Glutamatergic neuron (in vitro differentiated cells): ENCODE measurements around the gene NAV2. TPM values are rescaled to one million over a fixed set of nuclear protein-coding genes. Genes with fewer than 3 reads are reported as not detected.

Source experiments
- DNase-seq: peaks from one replicate; pipeline ENCODE4 v3.0.0; 2022
- H3K27ac Mint-ChIP-seq: one replicate; pipeline ENCODE4 v1.8.0; 2020; ENCODE audit warnings: mild to moderate bottlenecking, mixed read lengths, inconsistent platforms; ENCODE audit not compliant: unreplicated experiment
- H3K27me3 Mint-ChIP-seq: one replicate; pipeline ENCODE4 v1.8.0; 2020; ENCODE audit warnings: mild to moderate bottlenecking, moderate library complexity, mixed read lengths, inconsistent platforms; ENCODE audit not compliant: unreplicated experiment
- H3K36me3 Mint-ChIP-seq: one replicate; pipeline ENCODE4 v1.8.0; 2020; ENCODE audit warnings: mild to moderate bottlenecking, mixed read lengths, inconsistent platforms; ENCODE audit not compliant: unreplicated experiment
- H3K4me1 Mint-ChIP-seq: one replicate; pipeline ENCODE4 v1.8.0; 2020; ENCODE audit warnings: mild to moderate bottlenecking, low read depth, mixed read lengths, inconsistent platforms; ENCODE audit not compliant: unreplicated experiment
- H3K4me3 Mint-ChIP-seq: one replicate; pipeline ENCODE4 v1.8.0; 2020; ENCODE audit warnings: mild to moderate bottlenecking, mixed read lengths, inconsistent platforms; ENCODE audit not compliant: unreplicated experiment
- H3K9me3 Mint-ChIP-seq: one replicate; pipeline ENCODE4 v1.8.0; 2020; ENCODE audit warnings: mild to moderate bottlenecking, moderate library complexity, mixed read lengths, inconsistent platforms; ENCODE audit not compliant: unreplicated experiment
- total RNA-seq: library from RNA; stranded (reverse); fragmentation: NEBNext Ultra II Directional; extraction: Animal tissue kit (Norgen Biotek cat#: 25700); gene quantifications from one replicate; pipeline ENCODE4 v1.2.1, GENCODE V29; 2021; ENCODE audit not compliant: unreplicated experiment
- TF ChIP-seq, protein P1 (sequence below): fragments of 200-600 bp; sonication (generic); IDR thresholded peaks from one replicate; pipeline ENCODE4 v1.5.0; 2021; ENCODE audit not compliant: partially characterized antibody, unreplicated experiment

Gene NAV2
- total RNA-seq, 1 donor from 2014 or later, result 117 TPM

DNA sequence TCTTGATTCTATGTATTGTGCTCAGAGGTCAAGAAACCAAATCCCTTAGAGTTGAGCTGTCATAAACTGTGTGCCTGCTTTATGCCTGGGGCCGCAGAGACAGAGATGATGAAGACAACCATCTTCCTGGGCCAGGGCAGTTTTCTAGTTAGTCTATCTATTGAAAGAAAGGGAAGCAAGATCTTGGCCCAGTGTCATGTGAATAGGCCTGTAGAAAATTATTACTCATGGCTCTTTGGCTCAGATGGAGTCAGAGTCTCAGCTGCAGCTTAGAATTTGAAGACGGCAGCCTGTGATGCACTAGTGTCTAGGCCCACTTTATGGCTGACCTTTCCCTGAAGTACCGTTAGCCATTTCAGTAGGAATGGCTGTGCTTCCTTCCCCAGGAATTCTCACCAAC is 335.6 kb downstream of the NAV2 start:
- TF ChIP-seq, protein P1, sequence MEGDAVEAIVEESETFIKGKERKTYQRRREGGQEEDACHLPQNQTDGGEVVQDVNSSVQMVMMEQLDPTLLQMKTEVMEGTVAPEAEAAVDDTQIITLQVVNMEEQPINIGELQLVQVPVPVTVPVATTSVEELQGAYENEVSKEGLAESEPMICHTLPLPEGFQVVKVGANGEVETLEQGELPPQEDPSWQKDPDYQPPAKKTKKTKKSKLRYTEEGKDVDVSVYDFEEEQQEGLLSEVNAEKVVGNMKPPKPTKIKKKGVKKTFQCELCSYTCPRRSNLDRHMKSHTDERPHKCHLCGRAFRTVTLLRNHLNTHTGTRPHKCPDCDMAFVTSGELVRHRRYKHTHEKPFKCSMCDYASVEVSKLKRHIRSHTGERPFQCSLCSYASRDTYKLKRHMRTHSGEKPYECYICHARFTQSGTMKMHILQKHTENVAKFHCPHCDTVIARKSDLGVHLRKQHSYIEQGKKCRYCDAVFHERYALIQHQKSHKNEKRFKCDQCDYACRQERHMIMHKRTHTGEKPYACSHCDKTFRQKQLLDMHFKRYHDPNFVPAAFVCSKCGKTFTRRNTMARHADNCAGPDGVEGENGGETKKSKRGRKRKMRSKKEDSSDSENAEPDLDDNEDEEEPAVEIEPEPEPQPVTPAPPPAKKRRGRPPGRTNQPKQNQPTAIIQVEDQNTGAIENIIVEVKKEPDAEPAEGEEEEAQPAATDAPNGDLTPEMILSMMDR, result no peak
- DNase-seq, result no peak
- Mint-ChIP-seq H3K36me3 (no peaks in the 10 kb centered on the region), H3K4me3 (no peak overlapping the region), H3K27me3 (peaks cover 2% of the 10 kb centered on the region), H3K4me1 (peaks cover 34% of the 10 kb centered on the region), H3K27ac (no peak overlapping the region), H3K9me3 (peaks cover 11% of the 10 kb centered on the region)

DNA sequence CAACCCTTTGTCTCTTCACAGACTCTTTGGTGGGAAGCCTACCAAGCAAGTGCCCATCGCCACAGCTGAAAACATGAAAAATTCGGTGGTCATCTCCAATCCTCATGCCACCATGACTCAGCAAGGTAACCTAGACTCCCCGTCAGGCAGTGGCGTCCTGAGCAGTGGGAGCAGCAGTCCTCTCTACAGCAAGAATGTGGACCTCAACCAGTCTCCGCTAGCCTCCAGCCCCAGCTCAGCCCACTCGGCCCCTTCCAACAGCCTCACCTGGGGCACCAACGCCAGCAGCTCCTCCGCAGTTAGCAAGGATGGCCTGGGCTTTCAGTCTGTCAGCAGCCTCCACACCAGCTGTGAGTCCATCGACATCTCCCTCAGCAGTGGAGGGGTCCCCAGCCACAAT is 336.1 kb downstream of the NAV2 start:
- H3K9me3 Mint-ChIP-seq, result peaks cover 9% of the 10 kb centered on the region
- peaks cover 2% of the 10 kb centered on the region for H3K27me3 Mint-ChIP-seq
- TF ChIP-seq, protein P1, result no peak
- no peak overlapping the region for H3K4me3 Mint-ChIP-seq
- no peak overlapping the region for H3K27ac Mint-ChIP-seq
- H3K4me1 Mint-ChIP-seq, result peaks cover 31% of the 10 kb centered on the region
- no peak for DNase-seq
- no peaks in the 10 kb centered on the region for H3K36me3 Mint-ChIP-seq

DNA sequence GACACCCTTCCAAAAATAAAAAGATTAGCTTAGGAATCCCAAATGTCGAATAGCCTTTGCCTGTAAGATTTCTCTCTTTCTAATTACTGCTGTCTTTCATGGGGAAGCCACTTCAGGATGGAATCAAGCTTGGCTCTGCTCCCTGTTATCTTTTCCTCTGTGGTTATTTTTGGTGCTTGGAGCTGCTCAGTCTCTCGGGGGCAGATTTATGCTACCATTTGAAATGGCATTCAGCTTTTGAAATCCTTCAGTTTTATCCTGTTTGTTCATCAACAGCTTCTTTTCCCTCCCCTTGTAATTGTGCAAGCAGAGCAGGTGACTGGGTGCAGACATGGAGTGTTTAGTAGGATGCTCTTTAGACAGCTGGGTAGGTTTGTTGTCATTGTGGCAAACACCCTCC is 336.6 kb downstream of the NAV2 start:
- Mint-ChIP-seq H3K27ac (no peak overlapping the region), H3K36me3 (no peaks in the 10 kb centered on the region), H3K4me1 (peaks cover 27% of the 10 kb centered on the region), H3K9me3 (peaks cover 9% of the 10 kb centered on the region), H3K4me3 (no peak overlapping the region), H3K27me3 (peaks cover 2% of the 10 kb centered on the region)
- no peak for DNase-seq
- TF ChIP-seq, protein P1, result no peak

DNA sequence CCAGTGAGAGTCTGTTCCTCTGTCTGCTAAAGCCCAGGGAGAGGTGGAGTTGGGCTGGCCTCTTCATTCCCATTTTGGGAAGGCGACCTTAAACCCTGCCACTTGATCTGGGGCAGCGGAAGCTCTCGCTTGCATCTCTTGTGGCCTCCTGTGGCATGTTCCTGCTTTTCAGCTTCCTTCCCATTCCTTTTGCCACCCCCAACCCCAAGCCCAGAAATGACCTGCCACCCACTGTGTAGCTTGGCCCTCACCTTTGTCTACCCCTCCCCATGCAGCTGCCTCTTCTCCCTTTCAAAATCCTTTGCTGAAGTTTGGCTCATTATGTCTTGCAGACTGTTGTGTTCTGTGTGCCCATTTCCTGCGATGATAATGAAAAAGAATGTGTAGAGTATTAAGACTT is 337.4 kb downstream of the NAV2 start:
- H3K4me1 Mint-ChIP-seq, result peaks cover 21% of the 10 kb centered on the region
- peaks cover 2% of the 10 kb centered on the region for H3K27me3 Mint-ChIP-seq
- no peak overlapping the region for H3K4me3 Mint-ChIP-seq
- no peak overlapping the region for H3K27ac Mint-ChIP-seq
- peaks cover 7% of the 10 kb centered on the region for H3K9me3 Mint-ChIP-seq
- no peaks in the 10 kb centered on the region for H3K36me3 Mint-ChIP-seq
- TF ChIP-seq, protein P1, result no peak
- no peak for DNase-seq

DNA sequence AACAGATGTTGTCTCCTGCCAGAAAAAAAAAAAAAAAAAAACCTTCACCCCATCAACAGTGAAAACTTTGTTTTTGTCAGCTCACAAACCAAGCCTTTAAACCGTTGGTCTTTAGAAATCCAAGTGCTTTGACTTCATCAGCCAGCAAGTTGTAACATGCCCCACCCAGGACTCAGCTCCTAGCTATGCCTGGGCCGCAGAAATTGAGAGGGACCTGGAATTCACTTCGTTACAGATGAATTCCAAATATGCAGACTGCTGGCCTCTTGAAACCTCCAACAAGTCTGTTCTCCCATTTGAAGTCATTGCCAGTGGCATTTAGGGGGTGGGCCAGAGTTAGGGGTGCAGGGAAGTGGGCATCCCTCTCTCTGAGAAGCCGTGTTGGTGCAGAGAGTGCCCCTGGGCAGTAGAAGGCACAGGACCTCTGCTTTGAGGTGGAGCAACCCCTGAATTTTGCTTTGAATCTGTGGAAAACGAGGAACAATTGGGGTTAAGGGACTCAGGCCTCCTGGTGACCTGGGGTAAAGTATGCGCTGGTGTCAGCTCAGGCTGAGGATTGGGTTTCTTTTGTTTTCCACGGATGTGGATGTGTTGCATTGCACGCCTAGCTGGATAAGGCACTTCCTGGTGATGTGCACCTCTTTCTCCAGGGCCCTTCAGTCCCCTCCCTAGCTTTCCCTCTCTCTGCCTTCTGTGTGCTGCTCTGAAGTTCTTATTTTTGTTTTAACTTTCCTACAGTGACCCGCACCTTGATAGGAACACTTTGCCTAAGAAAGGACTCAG is 338.1 kb downstream of the NAV2 start:
- H3K9me3 Mint-ChIP-seq, result peaks cover 7% of the 10 kb centered on the region
- TF ChIP-seq, protein P1, result no peak
- H3K27me3 Mint-ChIP-seq, result peaks cover 4% of the 10 kb centered on the region
- H3K27ac Mint-ChIP-seq, result no peak overlapping the region
- H3K4me1 Mint-ChIP-seq, result peaks cover 25% of the 10 kb centered on the region
- DNase-seq, result no peak
- no peaks in the 10 kb centered on the region for H3K36me3 Mint-ChIP-seq
- H3K4me3 Mint-ChIP-seq, result no peak overlapping the region
